H1 (cell line): ENCODE measurements around the gene COX10. TPM values are rescaled to one million over a fixed set of nuclear protein-coding genes. Genes with fewer than 3 reads are reported as not detected.

Experiments
- CTCF ChIA-PET: fragments of 300-600 bp; sonication (Branson Sonifier 250); formaldehyde crosslinking; loops from one replicate; lab custom pipeline; 2021; ENCODE audit not compliant: partially characterized antibody; lab: Charles Lee
- POLR2A ChIA-PET: fragments of 300-600 bp; sonication (Branson Sonifier 250); formaldehyde crosslinking; loops from one replicate; lab custom pipeline; 2021; ENCODE audit warnings: inconsistent platforms; ENCODE audit not compliant: partially characterized antibody; lab: Charles Lee
- DNase-seq, 2 experiments: peaks; one replicate each; pipeline versions ENCODE4 v3.0.0 to v3.0.0-alpha.2; 2010 to 2022; ENCODE audit warnings: low spot score in 2 of 2, low read depth in 1 of 2, mixed read lengths in 1 of 2
- FAIRE-seq: peaks from 2 replicates; lab custom pipeline; 2011; peaks lifted over from hg19 to GRCh38; lab: Jason Lieb, UNC
- H2AFZ ChIP-seq: 2 replicates; pipeline ENCODE4 v1.8.1; 2012; ENCODE audit warnings: low read length, inconsistent platforms
- H2AK5ac ChIP-seq: 2 replicates; pipeline ENCODE4 v1.6.1; 2013; ENCODE audit warnings: low read depth, low read length
- H2BK120ac ChIP-seq: replicated peaks from 2 replicates; pipeline ENCODE3; 2013; ENCODE audit warnings: low read depth, low read length, inconsistent platforms
- H2BK12ac ChIP-seq: 2 replicates; pipeline ENCODE4 v1.6.1; 2013; ENCODE audit warnings: low read depth, low read length
- H2BK15ac ChIP-seq: 2 replicates; pipeline ENCODE4 v1.6.1; 2013; ENCODE audit warnings: low read length
- H2BK20ac ChIP-seq: 2 replicates; pipeline ENCODE4 v1.6.1; 2013; ENCODE audit warnings: low read length
- H2BK5ac ChIP-seq: 2 replicates; pipeline ENCODE4 v1.6.1; 2013; ENCODE audit warnings: low read depth, low read length
- H3K14ac ChIP-seq: 2 replicates; pipeline ENCODE4 v1.6.1; 2013; ENCODE audit warnings: inconsistent platforms; ENCODE audit not compliant: insufficient read length
- H3K18ac ChIP-seq: 2 replicates; pipeline ENCODE4 v1.6.1; 2013; ENCODE audit warnings: low read length; ENCODE audit errors: extremely low read depth
- H3K23ac ChIP-seq: 2 replicates; pipeline ENCODE4 v1.6.1; 2013; ENCODE audit warnings: inconsistent platforms; ENCODE audit not compliant: insufficient read length
- H3K23me2 ChIP-seq: 2 replicates; pipeline ENCODE4 v1.6.1; 2013; ENCODE audit warnings: low read depth, low read length
- H3K27ac ChIP-seq: 2 replicates; pipeline ENCODE4 v1.6.1; 2011; ENCODE audit warnings: low read depth, low read length, inconsistent platforms
- H3K27me3 ChIP-seq, 4 experiments: replicated peaks in 1 of 4; 1 replicate in 1 of 4; 2 replicates in 3 of 4; pipeline versions ENCODE4 v1.6.1 to v1.8.1; 2011 to 2013; ENCODE audit warnings: low read length in 3 of 4, mild to moderate bottlenecking in 3 of 4, inconsistent platforms in 2 of 4, mixed read lengths in 2 of 4, moderate library complexity in 1 of 4; ENCODE audit not compliant: control insufficient read depth in 3 of 4, insufficient read depth in 3 of 4; ENCODE audit errors: extremely low read depth in 1 of 4
- H3K36me3 ChIP-seq, 4 experiments: 2 replicates each; pipeline versions ENCODE4 v1.6.1 to v1.8.1; 2011 to 2013; ENCODE audit warnings: mild to moderate bottlenecking in 4 of 4, low read length in 3 of 4, moderate library complexity in 2 of 4, control low read depth in 1 of 4, inconsistent platforms in 1 of 4; ENCODE audit not compliant: insufficient read depth in 4 of 4, control insufficient read depth in 2 of 4
- H3K4ac ChIP-seq: replicated peaks from 2 replicates; pipeline ENCODE3; 2013; ENCODE audit warnings: low read length, low read depth, mixed read lengths, inconsistent platforms; ENCODE audit not compliant: insufficient read length
- H3K4me1 ChIP-seq, 4 experiments: replicated peaks in 1 of 4; 1 replicate in 1 of 4; 2 replicates in 3 of 4; pipeline versions ENCODE4 v1.6.1 to v1.8.1; 2011 to 2013; ENCODE audit warnings: low read length in 3 of 4, inconsistent platforms in 2 of 4, mixed read lengths in 1 of 4; ENCODE audit not compliant: insufficient read depth in 4 of 4, control insufficient read depth in 3 of 4
- H3K4me2 ChIP-seq, 2 experiments: 2 replicates each; pipeline versions ENCODE4 v1.6.1 to v1.8.1; 2011 to 2013; ENCODE audit warnings: low read depth in 2 of 2, low read length in 2 of 2, control low read depth in 1 of 2, inconsistent platforms in 1 of 2, mild to moderate bottlenecking in 1 of 2; ENCODE audit not compliant: insufficient read depth in 1 of 2
- H3K4me3 ChIP-seq, 4 experiments: fragments of 200-600, 300-600 bp in 1 of 4; sonication (generic), shearing (Covaris generic), sonication (Bioruptor Twin) in 1 of 4; 2 replicates each; pipeline versions ENCODE4 v1.5.1 to v1.8.1; 2011 to 2016; ENCODE audit warnings: low read length in 4 of 4, low read depth in 3 of 4, control low read depth in 2 of 4, inconsistent platforms in 2 of 4, mild to moderate bottlenecking in 2 of 4, mixed read lengths in 1 of 4, moderate library complexity in 1 of 4; ENCODE audit not compliant: insufficient read depth in 2 of 4; ENCODE audit errors: extremely low read depth in 1 of 4
- H3K56ac ChIP-seq: replicated peaks from 2 replicates; pipeline ENCODE3; 2013; ENCODE audit warnings: low read depth, mild to moderate bottlenecking, mixed read lengths, low read length, inconsistent platforms; ENCODE audit not compliant: insufficient read length
- H3K79me1 ChIP-seq: 2 replicates; pipeline ENCODE4 v1.6.1; 2013; ENCODE audit warnings: low read depth, low read length, control low read depth
- H3K79me2 ChIP-seq, 2 experiments: 2 replicates each; pipeline versions ENCODE4 v1.6.1 to v1.8.1; 2012 to 2013; ENCODE audit warnings: low read length in 2 of 2, mild to moderate bottlenecking in 2 of 2, inconsistent platforms in 1 of 2; ENCODE audit not compliant: insufficient read depth in 2 of 2, control insufficient read depth in 1 of 2
- H3K9ac ChIP-seq, 4 experiments: replicated peaks in 1 of 4; 1 replicate in 1 of 4; 2 replicates in 3 of 4; pipeline versions ENCODE4 v1.6.1 to v1.8.1; 2011 to 2013; ENCODE audit warnings: low read depth in 3 of 4, low read length in 3 of 4, control low read depth in 2 of 4, mild to moderate bottlenecking in 2 of 4, moderate library complexity in 2 of 4, inconsistent platforms in 1 of 4; ENCODE audit errors: extremely low read depth in 1 of 4
- H3K9me3 ChIP-seq, 2 experiments: 2 replicates each; pipeline versions ENCODE4 v1.6.1 to v1.8.1; 2012 to 2013; ENCODE audit warnings: mild to moderate bottlenecking in 2 of 2, moderate library complexity in 2 of 2, control low read depth in 1 of 2, inconsistent platforms in 1 of 2, low read depth in 1 of 2, low read length in 1 of 2, mixed read lengths in 1 of 2; ENCODE audit not compliant: insufficient read depth in 2 of 2
- H4K20me1 ChIP-seq, 2 experiments: replicated peaks in 1 of 2; 2 replicates each; pipeline versions ENCODE3 to v1.8.1; 2011 to 2013; ENCODE audit warnings: inconsistent platforms in 2 of 2, low read length in 2 of 2, mild to moderate bottlenecking in 1 of 2; ENCODE audit not compliant: insufficient read depth in 2 of 2, control insufficient read depth in 1 of 2
- H4K5ac ChIP-seq: 2 replicates; pipeline ENCODE4 v1.6.1; 2013; ENCODE audit warnings: low read length, low read depth, mixed read lengths, inconsistent platforms; ENCODE audit not compliant: insufficient read length
- H4K8ac ChIP-seq: 2 replicates; pipeline ENCODE4 v1.8.0; 2013; ENCODE audit warnings: mild to moderate bottlenecking, moderate library complexity, low read length, inconsistent platforms; ENCODE audit not compliant: insufficient read depth; ENCODE audit errors: extremely low read depth
- H4K91ac ChIP-seq: replicated peaks from 2 replicates; pipeline ENCODE3; 2013; ENCODE audit warnings: low read length, mixed read lengths, inconsistent platforms; ENCODE audit not compliant: insufficient read length
- ATF2 ChIP-seq: IDR thresholded peaks from 2 replicates; pipeline ENCODE4 v1.6.1; 2012; ENCODE audit warnings: low read length, inconsistent platforms
- BCL11A ChIP-seq, 2 experiments: IDR thresholded peaks; one replicate each; pipeline ENCODE4 v1.6.1; 2011; ENCODE audit warnings: low read depth in 2 of 2, low read length in 2 of 2, mild to moderate bottlenecking in 2 of 2
- CHD1 ChIP-seq: IDR thresholded peaks from 2 replicates; pipeline ENCODE4 v1.6.1; 2012; ENCODE audit warnings: low read depth, low read length, improper control_type of control experiment
- JUND ChIP-seq: IDR thresholded peaks from 2 replicates; pipeline ENCODE4 v1.6.1; 2011; ENCODE audit warnings: mild to moderate bottlenecking, improper control_type of control experiment, low read length
- USF2 ChIP-seq: IDR thresholded peaks from 2 replicates; pipeline ENCODE4 v1.6.1; 2011; ENCODE audit warnings: low read length, improper control_type of control experiment
- WGBS, 2 experiments: shearing (Covaris generic) in 1 of 2; methylation state at CpG; one replicate each; pipeline versions ENCODE4 v1.1.6 to v1.1.7; 2013 to 2015; ENCODE audit warnings: low lambda C conversion rate in 2 of 2, mixed read lengths in 2 of 2, inconsistent platforms in 1 of 2, low coverage in 1 of 2, missing lambda C conversion rate in 1 of 2; ENCODE audit not compliant: insufficient replicate concordance in 2 of 2, insufficient coverage in 1 of 2, insufficient read length in 1 of 2; ENCODE audit errors: extremely low coverage in 1 of 2, missing lambda C conversion rate in 1 of 2; 5-methylcytosine and 5-hydroxymethylcytosine counted together
- polyA plus RNA-seq, 7 experiments: library from polyadenylated mRNA; depleted of rRNA in 3 of 7; stranded (reverse) in 5 of 7; unstranded in 2 of 7; fragments of >200 nt in 5 of 7; fragments of 200-250 nt in 2 of 7; gene quantifications; 1 replicate in 5 of 7; 2 replicates in 1 of 7; 4 replicates in 1 of 7; pipeline versions ENCODE4 v1.2.1 to v1.2.3, GENCODE V29; 2011 to 2013; ENCODE audit warnings: missing spikeins in 2 of 7, mixed read lengths in 2 of 7
- total RNA-seq: library from RNA; stranded (reverse); fragmentation: NEBNext Ultra II Directional; extraction: Animal tissue kit (Norgen Biotek cat#: 25700); gene quantifications from 2 replicates; pipeline ENCODE4 v1.2.1, GENCODE V29; 2021

The COX10 gene
- total and polyA plus RNA-seq, 2 of the 8 experiments (the other 6 are each of a cell fraction or from before 2014, with no cell fraction given), result 18.0 to 23.0 TPM

- H2BK120ac ChIP-seq, result no peak overlapping the region
- H3K9ac ChIP-seq, result no peak overlapping the region
- no peak for FAIRE-seq
- H3K14ac ChIP-seq, result no peak overlapping the region
- no peaks in the 10 kb centered on the region for H3K79me1 ChIP-seq
- WGBS, 2 experiments, result 91% methylated on average over 10 of the region's 10 CpGs; no CpG with 5 or more reads in 1 of the 2 experiments
- no peak overlapping the region for H2BK20ac ChIP-seq
- ChIA-PET CTCF (interaction anchor here (0.6 to 0.8 kb wide), 2 partner anchors 15 to 245 kb away, joined by 3 to 6 read pairs; no protein-coding TSS in a partner anchor), POLR2A (interaction anchor here (1.5 kb wide), 1 partner anchor 8 kb away, joined by 4 read pairs; no protein-coding TSS in a partner anchor)
- peaks cover 4 to 7% of the 10 kb centered on the region in 2 experiments; a peak in 2 of 4 replicates for H3K9me3 ChIP-seq
- no peak overlapping the region for H2AFZ ChIP-seq
- no peak overlapping the region for H3K4me2 ChIP-seq
- no peak overlapping the region for H3K27ac ChIP-seq
- no peaks in the 10 kb centered on the region for H3K79me2 ChIP-seq
- H2BK15ac ChIP-seq, result no peak overlapping the region
- H3K23me2 ChIP-seq, result no peaks in the 10 kb centered on the region
- no peak overlapping the region for H3K23ac ChIP-seq
- TF ChIP-seq CHD1 (no peak), ATF2 (no peak), BCL11A (IDR thresholded peaks at IDR 0.05; ENCODE audit: low read depth in 2 of 2, low read length in 2 of 2) (no peak), JUND (no peak), USF2 (no peak)
- H3K56ac ChIP-seq, result no peak overlapping the region
- H2AK5ac ChIP-seq, result no peak overlapping the region
- H3K36me3 ChIP-seq, result peaks cover 0 to 12% (median 1%) of the 10 kb centered on the region in 4 experiments; a peak in 2 of 8 replicates
- H2BK12ac ChIP-seq, result no peak overlapping the region
- no peaks in the 10 kb centered on the region for H4K20me1 ChIP-seq
- DNase-seq, result no peak
- H4K91ac ChIP-seq, result no peak overlapping the region
- H3K4ac ChIP-seq, result no peak overlapping the region
- H4K5ac ChIP-seq, result no peak overlapping the region
- no peak overlapping the region for H3K18ac ChIP-seq
- no peak overlapping the region for H4K8ac ChIP-seq
- no peaks in the 10 kb centered on the region for H3K27me3 ChIP-seq
- no peaks in the 10 kb centered on the region for H3K4me1 ChIP-seq
- no peak overlapping the region for H2BK5ac ChIP-seq
- no peak overlapping the region for H3K4me3 ChIP-seq
Measured at GRCh38 chr17:14061666-14062560, 7.4 kb upstream of the COX10 start.
